Neuronal stem cell (in vitro differentiated cells): ENCODE data around the gene SVOPL.

Experiments
- DNase-seq: peaks from one replicate; pipeline ENCODE4 v3.0.0-alpha.2; 2013; ENCODE audit warnings: low spot score
- H2AFZ ChIP-seq: one replicate; pipeline ENCODE4 v1.6.1; 2013; ENCODE audit warnings: mild to moderate bottlenecking, low read length, inconsistent platforms
- H2AK5ac ChIP-seq: 2 replicates; pipeline ENCODE4 v1.6.1; 2013; ENCODE audit warnings: low read depth, mild to moderate bottlenecking, inconsistent platforms, low read length, moderate library complexity, mixed read lengths
- H2BK120ac ChIP-seq: 2 replicates; pipeline ENCODE4 v1.6.1; 2013; ENCODE audit warnings: low read depth, mild to moderate bottlenecking, inconsistent platforms, low read length, moderate library complexity, mixed read lengths
- H2BK12ac ChIP-seq: one replicate; pipeline ENCODE4 v1.6.1; 2013; ENCODE audit warnings: low read length, inconsistent platforms
- H2BK15ac ChIP-seq: 2 replicates; pipeline ENCODE4 v1.6.1; 2013; ENCODE audit warnings: mild to moderate bottlenecking, low read length, inconsistent platforms, mixed read lengths
- H2BK5ac ChIP-seq: one replicate; pipeline ENCODE4 v1.6.1; 2013; ENCODE audit warnings: inconsistent platforms, mild to moderate bottlenecking, low read length, moderate library complexity
- H3K14ac ChIP-seq: one replicate; pipeline ENCODE4 v1.6.1; 2013; ENCODE audit warnings: low read length, inconsistent platforms
- H3K18ac ChIP-seq: 2 replicates; pipeline ENCODE4 v1.6.1; 2013; ENCODE audit warnings: low read length, inconsistent platforms
- H3K23ac ChIP-seq: 2 replicates; pipeline ENCODE4 v1.6.1; 2013; ENCODE audit warnings: low read depth, mild to moderate bottlenecking, mixed read lengths, low read length, inconsistent platforms; ENCODE audit not compliant: poor library complexity
- H3K27ac ChIP-seq: replicated peaks from 3 replicates; pipeline ENCODE4 v1.5.1; 2013; ENCODE audit warnings: low read length, inconsistent platforms
- H3K27me3 ChIP-seq, 3 experiments: 2 replicates each; pipeline ENCODE4 v1.6.1; 2013; ENCODE audit warnings: low read length in 3 of 3, mild to moderate bottlenecking in 2 of 3, inconsistent platforms in 1 of 3, low read depth in 1 of 3, mixed read lengths in 1 of 3, moderate library complexity in 1 of 3; ENCODE audit not compliant: control insufficient read depth in 3 of 3, insufficient read depth in 3 of 3
- H3K36me3 ChIP-seq, 2 donors: replicated peaks in 1 of 2; 2 replicates each; pipeline ENCODE4 v1.6.1; 2013; ENCODE audit warnings: low read length in 2 of 2; ENCODE audit not compliant: control insufficient read depth in 2 of 2, insufficient read depth in 2 of 2
- H3K4ac ChIP-seq: 2 replicates; pipeline ENCODE4 v1.6.1; 2013; ENCODE audit warnings: inconsistent platforms, mild to moderate bottlenecking, low read length, moderate library complexity
- H3K4me1 ChIP-seq, 2 donors: 1 replicate in 1 of 2; 2 replicates in 1 of 2; pipeline ENCODE4 v1.6.1; 2013; ENCODE audit warnings: low read length in 2 of 2, low read depth in 1 of 2; ENCODE audit not compliant: control insufficient read depth in 2 of 2, insufficient read depth in 1 of 2
- H3K4me2 ChIP-seq: one replicate; pipeline ENCODE4 v1.6.1; 2013; ENCODE audit warnings: mild to moderate bottlenecking, low read length, inconsistent platforms; ENCODE audit not compliant: insufficient read depth, poor library complexity, severe bottlenecking
- H3K4me3 ChIP-seq, 2 donors: 2 replicates each; pipeline ENCODE4 v1.5.1; 2013; ENCODE audit warnings: low read length in 2 of 2, mild to moderate bottlenecking in 2 of 2, inconsistent platforms in 1 of 2, moderate library complexity in 1 of 2
- H3K79me1 ChIP-seq: one replicate; pipeline ENCODE4 v1.6.1; 2013; ENCODE audit warnings: low read depth, mild to moderate bottlenecking, inconsistent platforms, low read length, moderate library complexity
- H3K9ac ChIP-seq: one replicate; pipeline ENCODE4 v1.6.1; 2013; ENCODE audit warnings: mild to moderate bottlenecking, low read depth, low read length, inconsistent platforms; ENCODE audit not compliant: poor library complexity
- H3K9me3 ChIP-seq, 2 donors: replicated peaks in 1 of 2; 2 replicates each; pipeline versions ENCODE3 to v1.6.1; 2013; ENCODE audit warnings: low read length in 2 of 2, mild to moderate bottlenecking in 2 of 2, inconsistent platforms in 1 of 2, low read depth in 1 of 2, mixed read lengths in 1 of 2, moderate library complexity in 1 of 2; ENCODE audit not compliant: control insufficient read depth in 2 of 2, insufficient read depth in 1 of 2
- H4K8ac ChIP-seq: one replicate; pipeline ENCODE4 v1.6.1; 2013; ENCODE audit warnings: low read depth, mild to moderate bottlenecking, inconsistent platforms, low read length, moderate library complexity
- H4K91ac ChIP-seq: one replicate; pipeline ENCODE4 v1.6.1; 2013; ENCODE audit warnings: low read length, low read depth, mild to moderate bottlenecking, inconsistent platforms; ENCODE audit not compliant: poor library complexity
- WGBS, 2 donors: extraction: QIAGEN DNeasy Blood & Tissue Kit; methylation state at CpG; one replicate each; pipeline ENCODE4 v1.1.7; 2013; ENCODE audit warnings: missing lambda C conversion rate in 2 of 2, mixed read lengths in 1 of 2; ENCODE audit not compliant: insufficient read length in 2 of 2, insufficient replicate concordance in 1 of 2; ENCODE audit errors: extremely low coverage in 2 of 2; 5-methylcytosine and 5-hydroxymethylcytosine counted together

Gene SVOPL

DNA sequence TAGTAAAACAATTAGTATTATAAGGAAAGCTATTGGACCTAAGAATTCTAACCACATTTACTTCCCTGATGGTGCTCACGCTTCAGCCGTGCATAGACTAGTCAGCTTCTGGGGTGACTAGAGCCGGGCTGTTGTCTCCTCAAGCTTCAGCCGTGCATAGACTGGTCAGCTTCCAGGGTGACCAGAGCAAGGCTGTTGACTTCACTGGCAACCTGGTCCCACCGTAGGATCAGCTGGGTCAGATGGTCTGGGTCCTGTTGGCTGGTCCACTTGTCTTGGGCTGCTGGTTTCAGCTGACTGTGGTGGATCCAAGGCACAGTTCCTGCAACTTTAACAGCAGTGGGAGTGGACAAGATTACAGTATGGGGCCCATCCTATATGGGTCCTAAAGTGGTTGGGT, 141.7 kb downstream of the SVOPL start:
- H2AFZ ChIP-seq: no peak overlapping the region
- H3K4me3 ChIP-seq: no peak overlapping the region
- no peak overlapping the region for H2AK5ac ChIP-seq
- no CpG with 5 or more reads among the region's 5 CpGs for WGBS, 2 donors
- peaks cover 47 to 89% of the 10 kb centered on the region in 2 donors for H3K9me3 ChIP-seq
- no peak overlapping the region for H3K9ac ChIP-seq
- H3K18ac ChIP-seq: no peak overlapping the region
- H3K4ac ChIP-seq: no peak overlapping the region
- peaks cover 2% of the 10 kb centered on the region for H3K79me1 ChIP-seq
- H3K23ac ChIP-seq: no peak overlapping the region
- no peak for DNase-seq
- no peaks in the 10 kb centered on the region for H3K27me3 ChIP-seq
- no peak overlapping the region for H2BK120ac ChIP-seq
- no peak overlapping the region for H2BK5ac ChIP-seq
- H3K14ac ChIP-seq: no peak overlapping the region
- no peak overlapping the region for H3K4me2 ChIP-seq
- no peaks in the 10 kb centered on the region for H3K4me1 ChIP-seq
- no peak overlapping the region for H3K27ac ChIP-seq
- no peak overlapping the region for H4K8ac ChIP-seq
- no peak overlapping the region for H2BK15ac ChIP-seq
- H4K91ac ChIP-seq: no peak overlapping the region
- peaks cover 85 to 99% of the 10 kb centered on the region in 2 donors for H3K36me3 ChIP-seq
- no peak overlapping the region for H2BK12ac ChIP-seq

DNA sequence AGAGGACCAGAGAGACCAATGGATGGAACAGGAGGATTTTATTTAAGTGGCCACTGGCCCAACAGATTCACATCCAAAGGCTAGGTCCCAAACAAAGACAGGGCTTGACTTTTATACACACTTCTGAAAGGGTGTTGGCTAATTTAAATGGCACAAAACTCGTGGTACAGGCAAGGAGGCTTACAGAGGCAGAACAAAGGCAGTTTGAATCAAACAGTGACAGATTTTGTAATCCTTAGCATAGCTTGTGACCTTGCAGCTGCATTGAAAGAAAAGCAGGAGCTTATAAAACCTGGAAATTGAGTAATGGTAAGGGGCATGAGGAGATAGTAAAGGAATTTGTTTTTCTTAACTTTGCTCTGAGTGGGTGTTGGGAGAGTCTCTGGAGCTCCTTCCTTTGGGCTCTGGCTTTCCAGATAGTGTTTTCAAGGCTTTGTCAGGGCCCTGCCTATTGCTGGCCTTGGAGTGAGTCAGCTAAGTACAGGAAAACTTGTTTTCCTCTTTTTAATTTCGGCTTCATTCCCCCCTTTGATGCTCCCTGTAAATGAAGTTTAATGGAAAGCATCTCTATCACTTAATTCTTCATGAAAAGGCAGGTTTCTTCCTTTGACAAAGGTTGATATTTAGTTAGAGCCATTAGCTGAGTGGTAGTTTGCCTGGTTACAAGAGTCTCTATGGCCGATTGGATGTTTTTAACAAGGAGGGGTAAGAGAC, 144.2 kb downstream of the SVOPL start:
- Histone ChIP-seq H3K36me3 (peaks cover 70 to 99% of the 10 kb centered on the region in 2 donors), H2BK15ac (no peak overlapping the region), H2BK12ac (no peak overlapping the region), H2AK5ac (no peak overlapping the region), H3K27me3 (no peaks in the 10 kb centered on the region), H4K8ac (no peak overlapping the region), H3K9me3 (peaks cover 27 to 84% of the 10 kb centered on the region in 2 donors), H3K4me3 (no peak overlapping the region), H2BK5ac (no peak overlapping the region), H3K9ac (no peak overlapping the region), H3K4me2 (no peak overlapping the region), H3K18ac (no peak overlapping the region), H3K4me1 (no peaks in the 10 kb centered on the region), H3K27ac (no peak overlapping the region), H3K79me1 (peaks cover 1% of the 10 kb centered on the region), H3K23ac (no peak overlapping the region), H2BK120ac (no peak overlapping the region), H3K4ac (no peak overlapping the region), H3K14ac (no peak overlapping the region), H2AFZ (no peak overlapping the region), H4K91ac (no peak overlapping the region)
- no peak for DNase-seq
- no CpG with 5 or more reads among the region's 3 CpGs for WGBS, 2 donors

- no peak overlapping the region for H2BK5ac ChIP-seq
- no peak overlapping the region for H2BK15ac ChIP-seq
- no peak overlapping the region for H2AK5ac ChIP-seq
- no peak overlapping the region for H3K27ac ChIP-seq
- no peak overlapping the region for H4K8ac ChIP-seq
- H3K4me3 ChIP-seq: no peak overlapping the region
- no CpG with 5 or more reads among the region's 4 CpGs for WGBS, 2 donors
- no peak for DNase-seq
- no peak overlapping the region for H4K91ac ChIP-seq
- peaks cover 62 to 99% of the 10 kb centered on the region in 2 donors for H3K36me3 ChIP-seq
- H3K4me1 ChIP-seq: no peaks in the 10 kb centered on the region
- H3K9me3 ChIP-seq: peaks cover 24 to 75% of the 10 kb centered on the region in 2 donors
- H3K4ac ChIP-seq: no peak overlapping the region
- H3K14ac ChIP-seq: no peak overlapping the region
- no peaks in the 10 kb centered on the region for H3K27me3 ChIP-seq
- H3K4me2 ChIP-seq: no peak overlapping the region
- no peak overlapping the region for H3K18ac ChIP-seq
- no peak overlapping the region for H2AFZ ChIP-seq
- H2BK12ac ChIP-seq: no peak overlapping the region
- H2BK120ac ChIP-seq: no peak overlapping the region
- H3K23ac ChIP-seq: no peak overlapping the region
- H3K79me1 ChIP-seq: no peaks in the 10 kb centered on the region
- no peak overlapping the region for H3K9ac ChIP-seq
Measured at GRCh38 chr7:138555684-138556083, 145.5 kb downstream of the SVOPL start.

DNA sequence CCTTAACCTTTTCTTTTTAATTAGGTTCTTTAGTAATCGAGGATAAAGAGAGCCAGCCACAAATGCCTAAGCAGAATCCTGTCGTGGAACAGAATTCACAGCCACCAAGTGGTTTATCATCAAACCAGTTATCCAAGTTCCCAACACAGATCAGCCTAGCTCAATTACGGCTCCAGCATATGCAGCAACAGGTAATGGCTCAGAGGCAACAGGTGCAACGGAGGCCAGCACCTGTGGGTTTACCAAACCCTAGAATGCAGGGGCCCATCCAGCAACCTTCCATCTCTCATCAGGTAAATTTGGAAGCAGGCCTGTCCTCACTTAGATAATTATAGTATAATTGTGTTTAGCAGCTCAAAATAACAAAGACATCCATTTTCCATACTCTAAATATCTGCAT, 146.5 kb downstream of the SVOPL start:
- no peak overlapping the region for H3K18ac ChIP-seq
- H4K91ac ChIP-seq: no peak overlapping the region
- H3K4me2 ChIP-seq: no peak overlapping the region
- no peak overlapping the region for H3K9ac ChIP-seq
- H3K36me3 ChIP-seq: peaks cover 58 to 99% of the 10 kb centered on the region in 2 donors
- no peak overlapping the region for H3K14ac ChIP-seq
- no peak overlapping the region for H2AK5ac ChIP-seq
- H2BK12ac ChIP-seq: no peak overlapping the region
- no peak overlapping the region for H3K4me3 ChIP-seq
- H3K4ac ChIP-seq: no peak overlapping the region
- no peak overlapping the region for H2AFZ ChIP-seq
- H2BK5ac ChIP-seq: no peak overlapping the region
- H3K27ac ChIP-seq: no peak overlapping the region
- H2BK120ac ChIP-seq: no peak overlapping the region
- DNase-seq: no peak
- H3K79me1 ChIP-seq: no peaks in the 10 kb centered on the region
- no peak overlapping the region for H2BK15ac ChIP-seq
- no peaks in the 10 kb centered on the region for H3K27me3 ChIP-seq
- no CpG with 5 or more reads among the region's 4 CpGs for WGBS, 2 donors
- H3K23ac ChIP-seq: no peak overlapping the region
- H3K9me3 ChIP-seq: peaks cover 22 to 71% of the 10 kb centered on the region in 2 donors
- H3K4me1 ChIP-seq: no peaks in the 10 kb centered on the region
- H4K8ac ChIP-seq: no peak overlapping the region
